ENCODE measurements around the gene GPRC5C. TPM values are rescaled to one million over a fixed set of nuclear protein-coding genes. Genes with fewer than 3 reads are reported as not detected.

GPRC5C gene
- total RNA-seq, 2 donors from 2014 or later, result 56.0 to 67.0 TPM

DNA sequence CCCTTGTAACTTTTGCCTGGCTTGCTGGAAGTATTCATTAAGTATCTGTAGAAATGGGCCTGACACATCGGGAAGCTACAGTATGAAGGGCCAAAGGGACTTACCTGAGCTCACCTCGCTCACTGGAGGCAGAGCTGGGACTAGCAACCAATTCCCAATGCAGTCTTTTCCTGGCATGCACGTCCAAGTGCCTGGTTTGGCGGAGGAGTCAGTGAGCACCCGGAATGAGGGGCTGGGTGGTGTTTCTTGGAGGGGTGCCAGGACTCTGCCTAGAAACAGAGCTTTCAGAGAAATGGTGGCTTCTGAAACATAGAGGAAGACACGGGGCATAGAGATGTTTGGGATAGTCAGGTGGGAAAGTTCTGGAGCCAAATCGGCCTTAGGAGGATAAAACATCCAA is 18.4 kb upstream of the GPRC5C start:
- H3K4me1 ChIP-seq (ENCODE audit: control insufficient read depth in 1 of 2, low read depth in 2 of 2), result no peaks in the 10 kb centered on the region
- H3K36me3 ChIP-seq, result no peaks in the 10 kb centered on the region
- ATAC-seq (ENCODE audit: insufficient number of reproducible peaks, low FRiP score, low read depth) (no peak), DNase-seq (ENCODE audit: low spot score) (no peak)
- H3K27me3 ChIP-seq (replicated peaks; ENCODE audit: insufficient read depth), result no peaks in the 10 kb centered on the region
- H3K9me3 ChIP-seq, result no peaks in the 10 kb centered on the region
- no peak for TF ChIP-seq CTCF (IDR thresholded peaks at IDR 0.05)
- no peak overlapping the region for H3K27ac ChIP-seq
- no peak overlapping the region for H3K4me3 ChIP-seq

- H3K27ac ChIP-seq, result no peak overlapping the region
- H3K36me3 ChIP-seq, result no peaks in the 10 kb centered on the region
- no peak for ATAC-seq (ENCODE audit: insufficient number of reproducible peaks, low FRiP score, low read depth)
- H3K4me1 ChIP-seq (ENCODE audit: control insufficient read depth in 1 of 2, low read depth in 2 of 2), result no peaks in the 10 kb centered on the region
- no peak for DNase-seq (ENCODE audit: low spot score)
- H3K27me3 ChIP-seq (replicated peaks; ENCODE audit: insufficient read depth), result no peaks in the 10 kb centered on the region
- H3K4me3 ChIP-seq, result no peak overlapping the region
- no peaks in the 10 kb centered on the region for H3K9me3 ChIP-seq
- no peak for TF ChIP-seq CTCF (IDR thresholded peaks at IDR 0.05)
Measured at GRCh38 chr17:74414510-74414909, 17.4 kb upstream of the GPRC5C start.

DNA sequence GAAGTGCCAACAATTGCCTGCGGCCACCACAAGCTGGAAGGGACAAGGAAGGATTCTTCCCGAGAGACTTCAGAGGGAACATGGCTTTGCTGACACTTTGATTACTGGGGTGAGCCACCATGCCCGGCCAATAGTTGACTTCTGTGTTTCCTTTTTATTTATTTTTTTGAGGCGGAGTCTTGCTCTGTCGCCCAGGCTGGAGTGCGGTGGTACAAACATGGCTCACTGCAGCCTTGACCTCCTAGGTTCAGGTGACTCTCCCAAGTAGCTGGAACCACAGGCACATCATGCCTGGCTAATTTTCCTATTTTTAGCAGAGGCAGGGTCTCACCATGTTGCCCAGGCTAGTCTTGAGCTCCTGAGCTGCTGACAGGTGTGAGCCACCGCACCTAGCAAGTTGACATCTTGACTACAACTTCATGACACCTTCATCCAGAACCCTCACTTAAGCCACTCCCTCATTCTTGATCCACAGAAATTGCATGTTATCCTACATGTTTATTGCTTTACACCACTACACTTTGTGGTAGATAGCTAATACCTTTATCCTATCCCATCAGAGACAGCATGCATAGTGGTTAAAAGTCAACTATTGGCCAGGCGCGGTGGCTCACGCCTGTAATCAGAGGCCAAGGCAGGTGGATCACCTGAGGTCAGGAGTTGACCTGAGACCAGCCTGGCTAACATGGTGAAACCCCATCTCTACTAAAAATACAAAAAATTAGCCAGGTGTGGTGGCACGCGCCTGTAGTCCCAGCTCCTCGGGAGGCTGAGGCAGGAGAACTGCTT is 16.1 kb upstream of the GPRC5C start:
- H3K27ac ChIP-seq, result no peak overlapping the region
- H3K27me3 ChIP-seq (replicated peaks; ENCODE audit: insufficient read depth), result no peaks in the 10 kb centered on the region
- no peak for ATAC-seq (ENCODE audit: insufficient number of reproducible peaks, low FRiP score, low read depth)
- no peaks in the 10 kb centered on the region for H3K36me3 ChIP-seq
- no peak for TF ChIP-seq CTCF (IDR thresholded peaks at IDR 0.05)
- H3K4me1 ChIP-seq (ENCODE audit: control insufficient read depth in 1 of 2, low read depth in 2 of 2), result no peaks in the 10 kb centered on the region
- H3K4me3 ChIP-seq, result no peak overlapping the region
- DNase-seq (ENCODE audit: low spot score), result no peak
- H3K9me3 ChIP-seq, result no peaks in the 10 kb centered on the region

DNA sequence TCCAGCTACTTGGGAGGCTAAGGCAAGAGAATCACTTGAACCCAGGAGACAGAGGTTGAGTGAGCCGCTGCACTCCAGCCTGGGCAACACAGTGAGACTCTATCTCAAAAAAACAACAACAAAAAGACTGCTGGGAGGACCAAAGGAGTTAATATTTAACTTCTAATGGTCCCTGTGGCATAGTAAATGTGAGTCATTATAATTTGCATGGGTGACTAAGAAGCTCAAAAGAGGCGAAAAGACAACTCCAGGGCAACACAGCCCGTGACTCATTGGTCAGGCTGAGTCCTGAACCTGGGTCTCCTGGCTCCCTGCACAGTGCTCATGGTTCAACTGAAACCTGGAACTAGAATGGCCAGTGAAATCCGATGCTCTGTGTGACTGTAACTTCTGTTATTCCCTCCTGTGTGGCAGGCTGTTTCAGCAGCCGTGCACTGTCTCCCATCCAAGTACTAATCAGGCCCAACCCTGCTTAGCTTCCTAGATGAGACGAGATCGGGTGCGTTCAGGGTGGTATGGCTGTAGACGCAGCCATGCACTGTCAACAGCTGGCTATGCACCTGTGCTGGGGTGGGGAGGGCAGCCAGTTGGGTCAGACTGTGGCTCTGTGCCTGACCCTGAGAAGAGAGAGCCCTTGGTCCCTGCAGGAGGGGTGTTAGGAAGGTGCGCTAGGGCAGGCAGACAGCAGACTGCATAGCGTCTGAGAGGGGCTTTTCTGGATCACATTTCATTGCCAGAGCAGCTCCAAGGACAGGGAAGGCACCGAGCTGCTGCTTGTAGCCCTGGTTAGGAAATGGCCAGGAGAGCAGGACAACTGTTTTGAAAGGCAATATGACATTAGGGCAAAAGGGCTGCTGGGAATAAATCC is 14.5 kb upstream of the GPRC5C start:
- Histone ChIP-seq H3K27me3 (replicated peaks; ENCODE audit: insufficient read depth) (no peaks in the 10 kb centered on the region), H3K27ac (no peak overlapping the region), H3K9me3 (no peaks in the 10 kb centered on the region), H3K4me1 (ENCODE audit: control insufficient read depth in 1 of 2, low read depth in 2 of 2) (no peaks in the 10 kb centered on the region), H3K4me3 (no peak overlapping the region), H3K36me3 (no peaks in the 10 kb centered on the region)
- ATAC-seq (ENCODE audit: insufficient number of reproducible peaks, low FRiP score, low read depth), result no peak
- no peak for DNase-seq (ENCODE audit: low spot score)
- no peak for TF ChIP-seq CTCF (IDR thresholded peaks at IDR 0.05)

DNA sequence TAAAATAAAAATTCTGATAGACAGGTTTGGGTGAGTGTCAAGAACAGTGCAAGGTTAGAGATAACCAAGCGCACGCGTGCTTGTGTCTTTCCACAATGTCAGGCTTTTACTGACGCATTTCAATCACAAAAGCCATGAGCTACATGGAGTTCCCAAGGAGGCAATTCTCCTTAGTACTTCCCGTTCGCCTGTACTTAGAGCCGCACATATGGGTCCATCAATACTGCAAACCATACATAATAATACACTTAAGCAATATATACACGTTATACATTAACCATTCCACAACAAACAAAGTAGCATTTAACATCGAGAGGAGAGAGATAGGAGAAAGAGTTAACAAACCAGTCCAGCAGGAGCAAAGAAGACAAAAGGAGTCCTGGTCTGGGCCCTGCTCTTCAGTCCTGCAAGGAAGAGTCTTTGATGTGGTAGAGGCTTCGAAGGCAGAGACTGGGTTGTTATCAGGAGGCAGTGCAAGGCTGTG is 11.9 kb upstream of the GPRC5C start:
- no peaks in the 10 kb centered on the region for H3K27me3 ChIP-seq (replicated peaks; ENCODE audit: insufficient read depth)
- H3K27ac ChIP-seq, result no peak overlapping the region
- H3K4me3 ChIP-seq, result no peak overlapping the region
- no peaks in the 10 kb centered on the region for H3K9me3 ChIP-seq
- TF ChIP-seq CTCF (IDR thresholded peaks at IDR 0.05), result no peak
- H3K4me1 ChIP-seq (ENCODE audit: control insufficient read depth in 1 of 2, low read depth in 2 of 2), result no peaks in the 10 kb centered on the region
- no peaks in the 10 kb centered on the region for H3K36me3 ChIP-seq
- no peak for ATAC-seq (ENCODE audit: insufficient number of reproducible peaks, low FRiP score, low read depth)
- no peak for DNase-seq (ENCODE audit: low spot score)
